HEK293 (cell line): ENCODE data around the gene CLIC4.
"Not testable (repeated sequence)": the region's sequence is repeated elsewhere in the genome, so short reads cannot be mapped to it uniquely, and the experiment has no call there.

Source experiments
- ZBTB21 ChIP-seq: fragments of 450-650 bp; formaldehyde crosslinking; IDR thresholded peaks from 2 replicates; pipeline ENCODE4 v1.5.1; 2017; ENCODE audit warnings: missing biosample characterization, missing genetic modification characterization
- ZNF214 ChIP-seq: fragments of 450-650 bp; formaldehyde crosslinking; IDR thresholded peaks from 2 replicates; pipeline ENCODE4 v1.5.1; 2017; ENCODE audit warnings: missing biosample characterization, mild to moderate bottlenecking, missing genetic modification characterization, borderline replicate concordance
- TF ChIP-seq, protein P1 (sequence below): fragments of 450-650 bp; formaldehyde crosslinking; IDR thresholded peaks from 2 replicates; pipeline ENCODE4 v1.5.1; 2016; ENCODE audit warnings: missing biosample characterization, missing genetic modification characterization

DNA sequence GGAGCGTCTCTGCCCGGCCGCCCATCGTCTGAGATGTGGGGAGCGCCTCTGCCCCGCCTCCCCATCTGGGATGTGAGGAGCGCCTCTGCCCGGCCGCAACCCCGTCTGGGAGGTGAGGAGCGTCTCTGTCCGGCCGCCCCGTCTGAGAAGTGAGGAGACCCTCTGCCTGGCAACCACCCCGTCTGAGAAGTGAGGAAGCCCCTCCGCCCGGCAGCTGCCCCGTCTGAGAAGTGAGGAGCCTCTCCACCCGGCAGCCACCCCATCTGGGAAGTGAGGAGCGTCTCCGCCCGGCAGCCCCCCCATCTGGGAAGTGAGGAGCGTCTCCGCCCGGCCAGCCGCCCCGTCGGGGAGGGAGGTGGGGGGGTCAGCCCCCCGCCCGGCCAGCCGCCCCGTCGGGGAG is 54.0 kb downstream of the CLIC4 start:
- TF ChIP-seq, protein P1, sequence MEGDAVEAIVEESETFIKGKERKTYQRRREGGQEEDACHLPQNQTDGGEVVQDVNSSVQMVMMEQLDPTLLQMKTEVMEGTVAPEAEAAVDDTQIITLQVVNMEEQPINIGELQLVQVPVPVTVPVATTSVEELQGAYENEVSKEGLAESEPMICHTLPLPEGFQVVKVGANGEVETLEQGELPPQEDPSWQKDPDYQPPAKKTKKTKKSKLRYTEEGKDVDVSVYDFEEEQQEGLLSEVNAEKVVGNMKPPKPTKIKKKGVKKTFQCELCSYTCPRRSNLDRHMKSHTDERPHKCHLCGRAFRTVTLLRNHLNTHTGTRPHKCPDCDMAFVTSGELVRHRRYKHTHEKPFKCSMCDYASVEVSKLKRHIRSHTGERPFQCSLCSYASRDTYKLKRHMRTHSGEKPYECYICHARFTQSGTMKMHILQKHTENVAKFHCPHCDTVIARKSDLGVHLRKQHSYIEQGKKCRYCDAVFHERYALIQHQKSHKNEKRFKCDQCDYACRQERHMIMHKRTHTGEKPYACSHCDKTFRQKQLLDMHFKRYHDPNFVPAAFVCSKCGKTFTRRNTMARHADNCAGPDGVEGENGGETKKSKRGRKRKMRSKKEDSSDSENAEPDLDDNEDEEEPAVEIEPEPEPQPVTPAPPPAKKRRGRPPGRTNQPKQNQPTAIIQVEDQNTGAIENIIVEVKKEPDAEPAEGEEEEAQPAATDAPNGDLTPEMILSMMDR: not testable (repeated sequence)
- TF ChIP-seq ZNF214, ZBTB21 (tag by site-specific recombination): not testable (repeated sequence)
